Astrocyte of the spinal cord (primary cell): Measurements from ENCODE around the gene PPP2CA.

ENCODE experiments used
- DNase-seq: peaks from one replicate; pipeline ENCODE4 v3.0.0; 2011; ENCODE audit warnings: low read depth, low spot score
- H3K4me3 ChIP-seq: 2 replicates; pipeline ENCODE4 v1.5.1; 2011; ENCODE audit warnings: low read depth, mild to moderate bottlenecking, low read length, moderate library complexity
- in situ Hi-C: cut with HindIII; loops from 2 replicates; pipeline ENCODE4 v1.10.0; 2017; ENCODE audit warnings: low sequenced_read_pairs
- TF ChIP-seq, protein P1 (sequence below): IDR thresholded peaks from 2 replicates; pipeline ENCODE4 v1.5.1; 2012; ENCODE audit warnings: low read depth, mild to moderate bottlenecking, low read length, inconsistent platforms

Gene PPP2CA

DNA sequence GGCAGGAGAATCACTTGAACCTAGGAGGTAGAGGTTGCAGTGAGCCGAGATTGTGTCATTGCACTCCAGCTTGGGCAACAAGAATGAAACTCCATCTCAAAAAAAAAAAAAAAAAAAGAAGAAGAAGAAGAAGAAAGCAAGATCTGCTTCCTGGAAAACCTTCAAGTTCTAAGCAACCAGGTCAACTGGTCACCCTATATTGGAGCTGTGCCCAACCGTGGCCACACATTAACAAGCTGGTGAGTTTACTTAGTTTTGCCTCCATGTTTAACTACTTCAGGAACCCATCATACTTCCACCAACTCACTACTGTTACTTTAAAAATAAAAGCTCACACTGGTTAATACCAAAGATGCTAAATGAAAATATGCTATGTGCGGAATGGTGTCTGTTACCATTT, 36.8 kb downstream of the PPP2CA start:
- in situ Hi-C loops: no loop called here
- no peak overlapping the region for H3K4me3 ChIP-seq
- DNase-seq: no peak
- TF ChIP-seq, protein P1, sequence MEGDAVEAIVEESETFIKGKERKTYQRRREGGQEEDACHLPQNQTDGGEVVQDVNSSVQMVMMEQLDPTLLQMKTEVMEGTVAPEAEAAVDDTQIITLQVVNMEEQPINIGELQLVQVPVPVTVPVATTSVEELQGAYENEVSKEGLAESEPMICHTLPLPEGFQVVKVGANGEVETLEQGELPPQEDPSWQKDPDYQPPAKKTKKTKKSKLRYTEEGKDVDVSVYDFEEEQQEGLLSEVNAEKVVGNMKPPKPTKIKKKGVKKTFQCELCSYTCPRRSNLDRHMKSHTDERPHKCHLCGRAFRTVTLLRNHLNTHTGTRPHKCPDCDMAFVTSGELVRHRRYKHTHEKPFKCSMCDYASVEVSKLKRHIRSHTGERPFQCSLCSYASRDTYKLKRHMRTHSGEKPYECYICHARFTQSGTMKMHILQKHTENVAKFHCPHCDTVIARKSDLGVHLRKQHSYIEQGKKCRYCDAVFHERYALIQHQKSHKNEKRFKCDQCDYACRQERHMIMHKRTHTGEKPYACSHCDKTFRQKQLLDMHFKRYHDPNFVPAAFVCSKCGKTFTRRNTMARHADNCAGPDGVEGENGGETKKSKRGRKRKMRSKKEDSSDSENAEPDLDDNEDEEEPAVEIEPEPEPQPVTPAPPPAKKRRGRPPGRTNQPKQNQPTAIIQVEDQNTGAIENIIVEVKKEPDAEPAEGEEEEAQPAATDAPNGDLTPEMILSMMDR: no peak

DNA sequence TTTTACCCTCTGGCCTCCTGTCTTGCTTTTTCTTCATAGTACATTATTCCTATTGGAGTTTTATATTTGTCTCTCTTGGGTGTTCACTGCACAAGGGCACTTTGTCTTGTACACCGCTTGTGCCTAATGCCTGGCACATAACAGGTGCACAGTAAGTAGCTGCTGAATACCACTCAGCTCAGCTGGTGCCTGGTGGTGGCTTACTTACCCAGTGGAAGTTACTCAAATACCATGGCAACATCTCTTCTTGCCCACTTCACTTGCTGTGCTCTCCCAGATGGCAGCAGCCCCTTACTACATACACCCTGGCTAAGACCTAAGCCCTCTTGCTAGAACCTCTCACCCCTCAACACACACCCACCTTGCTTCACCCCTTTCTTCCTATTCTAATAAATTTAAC, 37.8 kb downstream of the PPP2CA start:
- no peak for DNase-seq
- in situ Hi-C loops: no loop called here
- no peak overlapping the region for H3K4me3 ChIP-seq
- TF ChIP-seq, protein P1: no peak

DNA sequence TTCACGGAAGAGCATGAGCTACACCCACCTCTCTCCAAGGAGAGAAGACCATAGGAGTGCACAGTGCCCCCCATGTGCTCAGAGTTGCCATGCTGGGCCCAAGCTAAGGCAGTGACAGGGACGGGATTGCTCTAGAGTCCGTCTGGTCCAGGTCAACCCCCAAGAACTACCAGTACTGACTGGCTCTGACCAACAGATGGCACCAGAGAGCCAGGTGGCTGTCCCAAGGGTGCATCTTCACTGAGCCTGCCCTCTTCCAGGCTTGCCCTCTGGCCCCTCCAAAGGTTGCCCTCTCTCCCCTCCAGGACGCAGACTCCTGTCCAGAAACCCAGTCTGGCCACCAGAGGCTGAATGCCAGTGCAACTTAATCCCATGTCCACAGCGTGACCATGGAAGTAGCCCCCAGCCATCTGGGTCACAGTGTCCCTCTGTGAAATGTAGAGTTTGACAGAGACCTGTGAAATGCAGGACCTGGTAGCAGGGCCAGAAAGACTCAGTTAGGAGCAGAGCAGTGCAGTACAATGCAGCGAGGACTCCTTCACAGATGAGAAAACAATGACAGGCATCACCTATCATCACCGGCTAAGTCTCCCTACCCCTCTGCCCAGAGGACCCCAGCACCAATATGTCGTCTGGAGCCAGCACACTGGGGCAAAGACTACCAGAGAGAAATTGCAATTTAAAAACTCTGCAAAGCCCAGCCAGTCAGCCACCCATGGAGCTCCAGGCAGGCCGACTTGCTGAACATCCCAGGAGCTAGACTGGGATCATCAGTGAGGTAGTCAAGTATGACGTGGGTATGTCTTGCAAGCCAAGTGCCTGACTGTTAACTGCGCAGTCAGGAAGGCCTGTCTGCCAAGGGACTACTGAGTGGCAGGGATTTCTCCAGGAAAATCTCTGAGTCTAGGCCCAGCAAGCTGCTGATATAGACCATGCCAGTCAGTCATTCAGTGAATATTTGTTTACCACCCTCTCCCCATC, 41.4 kb downstream of the PPP2CA start:
- peak; percentile 47 for DNase-seq
- TF ChIP-seq, protein P1: peak; percentile 95
- H3K4me3 ChIP-seq: no peak overlapping the region
- in situ Hi-C loops: no loop called here

DNA sequence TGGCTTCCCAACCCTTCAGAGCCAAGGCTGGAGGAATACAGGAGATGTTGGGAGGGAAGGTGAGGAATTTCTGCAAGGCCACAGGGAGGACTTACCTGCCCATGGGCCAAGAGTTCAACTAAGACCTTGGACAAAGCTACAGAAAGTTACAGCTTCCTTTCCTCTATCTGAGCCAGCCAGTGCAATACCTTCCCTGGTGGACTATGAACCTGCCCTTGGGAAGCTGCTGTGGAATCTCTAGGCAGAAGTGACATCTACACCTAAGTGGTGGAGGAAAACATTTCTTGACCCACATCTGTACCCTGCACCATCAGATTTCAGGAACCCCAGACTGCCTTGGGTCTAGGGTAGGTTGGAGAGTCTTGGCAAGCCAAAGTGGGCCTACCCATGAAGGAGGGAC, 42.4 kb downstream of the PPP2CA start:
- TF ChIP-seq, protein P1: no peak

DNA sequence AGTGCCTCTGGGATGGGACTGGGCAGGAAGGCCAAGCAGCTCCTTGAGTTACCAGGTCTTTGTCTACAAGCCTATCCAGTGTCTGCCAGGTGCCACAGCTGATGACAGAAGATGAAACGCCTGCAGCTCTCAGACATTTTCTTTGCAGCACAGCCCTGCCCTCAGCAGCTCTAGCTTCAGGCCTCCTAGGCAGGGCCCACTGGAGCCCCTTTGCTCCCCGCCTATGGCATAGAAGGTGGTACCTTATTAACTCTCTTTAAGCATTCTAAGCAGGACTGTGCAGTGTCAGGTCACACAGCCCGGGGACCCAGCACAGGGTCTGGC, 47.8 kb downstream of the PPP2CA start:
- in situ Hi-C loops: no loop called here
- TF ChIP-seq, protein P1: no peak
- no peak overlapping the region for H3K4me3 ChIP-seq
- DNase-seq: no peak

More for the DNA sequence above, 42.4 kb downstream of the PPP2CA start:
- in situ Hi-C loops: no loop called here
- no peak overlapping the region for H3K4me3 ChIP-seq
- DNase-seq: no peak

DNA sequence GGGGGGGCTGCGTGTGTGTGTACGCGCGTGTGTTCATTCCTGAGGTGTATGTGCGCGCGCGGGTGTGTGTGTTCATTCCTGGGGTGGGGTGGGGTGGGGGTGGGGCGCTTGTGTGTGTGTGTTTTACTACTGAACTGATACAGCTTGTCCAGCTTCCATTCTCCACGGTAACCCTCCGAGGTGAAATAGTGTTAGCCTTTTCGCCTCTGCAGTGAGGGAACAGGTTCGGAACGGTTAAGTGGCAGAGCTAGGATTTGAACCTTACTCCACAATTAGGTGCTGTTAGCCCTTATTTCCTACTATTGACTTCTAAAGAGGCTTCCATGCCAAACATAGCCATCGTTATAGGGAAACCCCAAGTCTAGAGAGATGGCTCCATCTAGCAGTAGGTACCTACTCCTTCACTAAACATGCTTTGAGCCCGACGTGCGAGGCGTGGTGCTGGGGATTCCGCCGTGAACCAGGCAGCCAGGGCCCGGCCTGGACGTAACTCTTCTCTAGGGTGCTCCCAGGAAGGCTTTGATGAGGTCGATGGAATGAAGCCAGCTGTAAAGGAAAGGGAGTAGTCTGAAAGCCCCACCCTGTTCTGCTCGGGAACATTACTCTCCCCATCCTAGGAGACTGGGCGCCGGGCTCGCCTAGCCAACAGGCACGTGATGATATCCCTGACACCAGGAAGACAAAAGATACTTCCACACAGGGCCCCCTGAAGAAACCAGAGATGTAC, 48.3 kb downstream of the PPP2CA start:
- TF ChIP-seq, protein P1: no peak
- in situ Hi-C loops: no loop called here
- peak overlapping the region; percentile 72 for H3K4me3 ChIP-seq
- no peak for DNase-seq
